22Rv1 (cell line): ENCODE results near the gene GHRH.

Source experiments
- ZFX ChIP-seq: fragments of 450-650 bp; IDR thresholded peaks from 2 replicates; pipeline ENCODE4 v1.6.1; 2017; ENCODE audit warnings: antibody characterized with exemption, borderline replicate concordance
- TF ChIP-seq, protein P1 (sequence below): fragments of 450-650 bp; IDR thresholded peaks from 2 replicates; pipeline ENCODE4 v1.5.1; 2017; ENCODE audit warnings: mild to moderate bottlenecking

DNA sequence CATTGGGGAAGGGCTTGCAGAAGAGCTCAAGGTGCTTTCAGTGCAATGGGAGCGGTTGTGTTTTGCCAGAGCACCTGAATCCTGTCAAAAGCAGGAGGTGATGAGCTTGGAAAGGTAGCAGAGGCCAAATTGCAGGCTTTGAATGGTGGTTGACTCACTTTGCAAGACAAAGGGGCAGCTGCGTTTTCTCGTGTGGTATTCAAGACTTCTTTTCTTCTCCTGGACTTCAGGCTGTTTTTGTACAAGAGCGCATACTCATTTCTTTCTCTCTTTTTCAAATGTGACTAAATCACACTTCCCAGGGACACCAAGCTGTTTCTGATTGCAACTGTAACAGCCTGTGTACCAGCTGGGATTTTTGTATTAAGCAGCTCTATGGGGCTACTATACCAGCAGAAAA is 32.3 kb downstream of the GHRH start:
- TF ChIP-seq, protein P1, sequence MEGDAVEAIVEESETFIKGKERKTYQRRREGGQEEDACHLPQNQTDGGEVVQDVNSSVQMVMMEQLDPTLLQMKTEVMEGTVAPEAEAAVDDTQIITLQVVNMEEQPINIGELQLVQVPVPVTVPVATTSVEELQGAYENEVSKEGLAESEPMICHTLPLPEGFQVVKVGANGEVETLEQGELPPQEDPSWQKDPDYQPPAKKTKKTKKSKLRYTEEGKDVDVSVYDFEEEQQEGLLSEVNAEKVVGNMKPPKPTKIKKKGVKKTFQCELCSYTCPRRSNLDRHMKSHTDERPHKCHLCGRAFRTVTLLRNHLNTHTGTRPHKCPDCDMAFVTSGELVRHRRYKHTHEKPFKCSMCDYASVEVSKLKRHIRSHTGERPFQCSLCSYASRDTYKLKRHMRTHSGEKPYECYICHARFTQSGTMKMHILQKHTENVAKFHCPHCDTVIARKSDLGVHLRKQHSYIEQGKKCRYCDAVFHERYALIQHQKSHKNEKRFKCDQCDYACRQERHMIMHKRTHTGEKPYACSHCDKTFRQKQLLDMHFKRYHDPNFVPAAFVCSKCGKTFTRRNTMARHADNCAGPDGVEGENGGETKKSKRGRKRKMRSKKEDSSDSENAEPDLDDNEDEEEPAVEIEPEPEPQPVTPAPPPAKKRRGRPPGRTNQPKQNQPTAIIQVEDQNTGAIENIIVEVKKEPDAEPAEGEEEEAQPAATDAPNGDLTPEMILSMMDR: no peak
- no peak for TF ChIP-seq ZFX
